Muscle layer of duodenum (tissue), 2 donors: ENCODE results near the gene SCP2D1.

Experiments
- H3K27ac ChIP-seq: one replicate; pipeline ENCODE4 v1.7.0; 2013; ENCODE audit warnings: mild to moderate bottlenecking, low read length
- H3K27me3 ChIP-seq: one replicate; pipeline ENCODE4 v1.7.0; 2013; ENCODE audit warnings: low read depth, mild to moderate bottlenecking, control low read depth, low read length
- H3K36me3 ChIP-seq, 2 donors: one replicate each; pipeline ENCODE4 v1.7.0; 2013; ENCODE audit warnings: low read length in 2 of 2, control low read depth in 1 of 2, mild to moderate bottlenecking in 1 of 2; ENCODE audit not compliant: insufficient read depth in 2 of 2, control insufficient read depth in 1 of 2
- H3K4me1 ChIP-seq, 2 donors: one replicate each; pipeline ENCODE4 v1.7.0; 2013; ENCODE audit warnings: low read length in 2 of 2, mild to moderate bottlenecking in 2 of 2, control low read depth in 1 of 2, moderate library complexity in 1 of 2; ENCODE audit not compliant: insufficient read depth in 2 of 2, control insufficient read depth in 1 of 2
- H3K4me3 ChIP-seq, 2 donors: one replicate each; pipeline ENCODE4 v1.7.0; 2013; ENCODE audit warnings: low read length in 2 of 2, low read depth in 1 of 2, mild to moderate bottlenecking in 1 of 2
- H3K9me3 ChIP-seq, 2 donors: one replicate each; pipeline ENCODE4 v1.7.0; 2013; ENCODE audit warnings: low read length in 2 of 2, control low read depth in 1 of 2, mild to moderate bottlenecking in 1 of 2; ENCODE audit not compliant: control insufficient read depth in 1 of 2
- donor health status: healthy.

Gene SCP2D1

GRCh38 chr20:18790787-18791186 is 22.8 kb upstream of the SCP2D1 start:
- Histone ChIP-seq H3K36me3 (no peaks in the 10 kb centered on the region), H3K9me3 (no peaks in the 10 kb centered on the region), H3K4me1 (peaks cover 5 to 9% of the 10 kb centered on the region in 2 donors), H3K4me3 (no peak overlapping the region), H3K27me3 (no peaks in the 10 kb centered on the region), H3K27ac (no peak overlapping the region)

GRCh38 chr20:18793625-18794427 is 19.8 kb upstream of the SCP2D1 start:
- H3K36me3 ChIP-seq, result no peaks in the 10 kb centered on the region

GRCh38 chr20:18794428-18794787 is 19.2 kb upstream of the SCP2D1 start:
- peak overlapping the region; percentile 79 to 84 for H3K4me3 ChIP-seq
- peak overlapping the region; percentile 90 for H3K27ac ChIP-seq
- H3K27me3 ChIP-seq, result no peaks in the 10 kb centered on the region
- peaks cover 5 to 6% of the 10 kb centered on the region in 2 donors for H3K9me3 ChIP-seq
- peaks cover 5 to 9% of the 10 kb centered on the region in 2 donors for H3K4me1 ChIP-seq
- no peaks in the 10 kb centered on the region for H3K36me3 ChIP-seq

More at GRCh38 chr20:18793625-18794427, 19.8 kb upstream of the SCP2D1 start:
- H3K27ac ChIP-seq, result peak overlapping the region; percentile 90
- peaks cover 5 to 6% of the 10 kb centered on the region in 2 donors for H3K9me3 ChIP-seq
- H3K4me1 ChIP-seq, result peaks cover 5 to 9% of the 10 kb centered on the region in 2 donors
- H3K4me3 ChIP-seq, result peak overlapping the region; percentile 79 to 84
- H3K27me3 ChIP-seq, result no peaks in the 10 kb centered on the region

GRCh38 chr20:18795366-18795765 is 18.2 kb upstream of the SCP2D1 start:
- Histone ChIP-seq H3K4me1 (peaks cover 5 to 9% of the 10 kb centered on the region in 2 donors), H3K27ac (no peak overlapping the region), H3K36me3 (no peaks in the 10 kb centered on the region), H3K27me3 (no peaks in the 10 kb centered on the region), H3K9me3 (peaks cover 5 to 6% of the 10 kb centered on the region in 2 donors), H3K4me3 (no peak overlapping the region)

GRCh38 chr20:18796282-18796833 is 17.2 kb upstream of the SCP2D1 start:
- peaks cover 5 to 6% of the 10 kb centered on the region in 2 donors for H3K9me3 ChIP-seq
- peaks cover 5 to 9% of the 10 kb centered on the region in 2 donors for H3K4me1 ChIP-seq
- H3K27me3 ChIP-seq, result no peaks in the 10 kb centered on the region
- no peak overlapping the region for H3K4me3 ChIP-seq
- no peak overlapping the region for H3K27ac ChIP-seq
- no peaks in the 10 kb centered on the region for H3K36me3 ChIP-seq

GRCh38 chr20:18801516-18801915 is 12.1 kb upstream of the SCP2D1 start:
- Histone ChIP-seq H3K9me3 (peaks cover 0 to under 1% of the 10 kb centered on the region in 2 donors), H3K4me1 (no peaks in the 10 kb centered on the region), H3K36me3 (no peaks in the 10 kb centered on the region), H3K4me3 (no peak overlapping the region), H3K27ac (no peak overlapping the region), H3K27me3 (no peaks in the 10 kb centered on the region)

GRCh38 chr20:18802012-18802634 is 11.5 kb upstream of the SCP2D1 start:
- Histone ChIP-seq H3K9me3 (no peaks in the 10 kb centered on the region), H3K27me3 (no peaks in the 10 kb centered on the region), H3K36me3 (no peaks in the 10 kb centered on the region), H3K4me1 (no peaks in the 10 kb centered on the region), H3K4me3 (no peak overlapping the region), H3K27ac (no peak overlapping the region)

- H3K9me3 ChIP-seq, result no peaks in the 10 kb centered on the region
- no peak overlapping the region for H3K27ac ChIP-seq
- H3K4me3 ChIP-seq, result no peak overlapping the region
- H3K4me1 ChIP-seq, result no peaks in the 10 kb centered on the region
- no peaks in the 10 kb centered on the region for H3K36me3 ChIP-seq
- no peaks in the 10 kb centered on the region for H3K27me3 ChIP-seq
Measured at GRCh38 chr20:18805881-18806280, 7.7 kb upstream of the SCP2D1 start.

- no peaks in the 10 kb centered on the region for H3K27me3 ChIP-seq
- no peaks in the 10 kb centered on the region for H3K36me3 ChIP-seq
- H3K4me1 ChIP-seq, result no peaks in the 10 kb centered on the region
- no peaks in the 10 kb centered on the region for H3K9me3 ChIP-seq
- no peak overlapping the region for H3K4me3 ChIP-seq
- no peak overlapping the region for H3K27ac ChIP-seq
Measured at GRCh38 chr20:18808712-18809111, 4.9 kb upstream of the SCP2D1 start.

- no peaks in the 10 kb centered on the region for H3K9me3 ChIP-seq
- no peaks in the 10 kb centered on the region for H3K4me1 ChIP-seq
- no peak overlapping the region for H3K27ac ChIP-seq
- no peaks in the 10 kb centered on the region for H3K36me3 ChIP-seq
- H3K27me3 ChIP-seq, result no peaks in the 10 kb centered on the region
- no peak overlapping the region for H3K4me3 ChIP-seq
Measured at GRCh38 chr20:18811186-18811585, 2.4 kb upstream of the SCP2D1 start.

- no peaks in the 10 kb centered on the region for H3K27me3 ChIP-seq
- no peaks in the 10 kb centered on the region for H3K9me3 ChIP-seq
- H3K36me3 ChIP-seq, result no peaks in the 10 kb centered on the region
- H3K4me1 ChIP-seq, result no peaks in the 10 kb centered on the region
- no peak overlapping the region for H3K27ac ChIP-seq
- H3K4me3 ChIP-seq, result no peak overlapping the region
Measured at GRCh38 chr20:18811904-18812303, 1.7 kb upstream of the SCP2D1 start.
